Femur (tissue), 1 donor: ENCODE results near the gene STOML2.
"Not testable (repeated sequence)": the region's sequence is repeated elsewhere in the genome, so short reads cannot be mapped to it uniquely, and the experiment has no call there.

Source experiments
- DNase-seq: peaks from one replicate; pipeline ENCODE4 v3.0.0-alpha.2; 2017

STOML2 gene

GRCh38 chr9:35102769-35103659 is at the start of gene STOML2:
STOML2 (minus strand) TSS chr9:35103131; CDS start chr9:35103094, 37 bp downstream.
- DNase-seq = peak; percentile 98

GRCh38 chr9:35147941-35148563 is 45.1 kb upstream of the STOML2 start:
- DNase-seq = not testable (repeated sequence)

- DNase-seq = no peak
Observed at GRCh38 chr9:35142037-35142436, 39.1 kb upstream of the STOML2 start.

- DNase-seq = no peak
Observed at GRCh38 chr9:35140093-35140492, 37.2 kb upstream of the STOML2 start.

- DNase-seq = no peak
Observed at GRCh38 chr9:35136866-35137265, 33.9 kb upstream of the STOML2 start.

GRCh38 chr9:35135988-35136387 is 33.1 kb upstream of the STOML2 start:
- no peak for DNase-seq

- DNase-seq = no peak
Observed at GRCh38 chr9:35134920-35135319, 32.0 kb upstream of the STOML2 start.

GRCh38 chr9:35116898-35117551 is 14.1 kb upstream of the STOML2 start:
- DNase-seq = peak; percentile 93

- DNase-seq = no peak
Observed at GRCh38 chr9:35116539-35116897, 13.6 kb upstream of the STOML2 start.

GRCh38 chr9:35115680-35116538 is 13.0 kb upstream of the STOML2 start, which contains the start of gene ATOSB:
ATOSB (minus strand) TSS chr9:35115862; CDS start chr9:35108274, 7,588 bp downstream.
- DNase-seq = peak; percentile 99

- DNase-seq = peak; percentile 79
Observed at GRCh38 chr9:35114840-35115628, 12.1 kb upstream of the STOML2 start.

GRCh38 chr9:35114113-35114839 is 11.3 kb upstream of the STOML2 start:
- peak; percentile 93 for DNase-seq

- no peak for DNase-seq
Observed at GRCh38 chr9:35112257-35113020, 9.5 kb upstream of the STOML2 start.

- peak; percentile 98 for DNase-seq
Observed at GRCh38 chr9:35111001-35111933, 8.3 kb upstream of the STOML2 start.

GRCh38 chr9:35110327-35110761 is 7.4 kb upstream of the STOML2 start:
- DNase-seq = peak; percentile 68

- no peak for DNase-seq
Observed at GRCh38 chr9:35108946-35109575, 6.1 kb upstream of the STOML2 start.

- no peak for DNase-seq
Observed at GRCh38 chr9:35108461-35108860, 5.5 kb upstream of the STOML2 start.
